K562 (cell line): Measurements from ENCODE around the gene ATXN7. TPM values are rescaled to one million over a fixed set of nuclear protein-coding genes. Genes with fewer than 3 reads are reported as not detected.

Experiments
- ATAC-seq: fragments of 200-7000 bp; cut with Tn5 transposase; 3 replicates; pipeline ENCODE4 v1.9.1; 2020; ENCODE audit warnings: moderate library complexity
- BruUV-seq: library from RNA; stranded (reverse); fragments of 400-500 nt; replicated peaks from 2 replicates; lab custom pipeline; 2021; lab: Mats Ljungman, UMichigan
- CTCF ChIA-PET: fragments of 300-600 bp; formaldehyde crosslinking; extraction: SDS; loops from one replicate; lab custom pipeline; 2021; ENCODE audit warnings: low intra/inter-chr PET ratio; lab: Yijun Ruan, JAX
- POLR2A ChIA-PET: fragments of 300-600, 350-650 bp; sonication (Branson Sonifier 250); formaldehyde crosslinking; extraction: SDS; loops from one replicate; lab custom pipeline; 2021; ENCODE audit warnings: antibody characterized with exemption, inconsistent platforms; lab: Yijun Ruan, JAX
- DNase-seq, 4 experiments: peaks; one replicate each; pipeline versions ENCODE4 v3.0.0 to v3.0.0-alpha.2; 2011 to 2018; ENCODE audit warnings: low spot score in 3 of 4, mixed read lengths in 3 of 4; ENCODE audit errors: extremely low read depth in 1 of 4
- FAIRE-seq: peaks from 2 replicates; lab custom pipeline; 2011; peaks lifted over from hg19 to GRCh38; lab: Jason Lieb, UNC
- H2AFZ ChIP-seq: 2 replicates; pipeline ENCODE4 v1.6.0; 2011; ENCODE audit warnings: low read depth, low read length, control low read depth, inconsistent platforms
- H3K27ac ChIP-seq: fragments of 200-600 bp; 3 replicates; pipeline ENCODE4 v1.8.0; 2011; ENCODE audit warnings: low read depth, mild to moderate bottlenecking, control low read depth, inconsistent platforms, low read length, moderate library complexity, mixed read lengths; ENCODE audit errors: extremely low read depth
- H3K27me3 ChIP-seq, 2 experiments: fragments of 300-600 bp in 1 of 2; 2 replicates in 1 of 2; 3 replicates in 1 of 2; pipeline versions ENCODE4 v1.6.0 to v1.8.0; 2011; ENCODE audit warnings: inconsistent platforms in 2 of 2, low read length in 2 of 2, mild to moderate bottlenecking in 1 of 2, mixed read lengths in 1 of 2, moderate library complexity in 1 of 2; ENCODE audit not compliant: control insufficient read depth in 2 of 2, insufficient read depth in 2 of 2
- H3K36me3 ChIP-seq: fragments of 300-600 bp; 3 replicates; pipeline ENCODE4 v1.8.0; 2011; ENCODE audit warnings: mild to moderate bottlenecking, low read length, inconsistent platforms; ENCODE audit not compliant: control insufficient read depth, insufficient read depth
- H3K4me1 ChIP-seq, 2 experiments: fragments of 200-600 bp in 1 of 2; replicated peaks in 1 of 2; 2 replicates in 1 of 2; 3 replicates in 1 of 2; pipeline versions ENCODE4 v1.5.1 to v1.8.0; 2011; ENCODE audit warnings: inconsistent platforms in 2 of 2, low read length in 2 of 2, mild to moderate bottlenecking in 1 of 2, mixed read lengths in 1 of 2, moderate library complexity in 1 of 2; ENCODE audit not compliant: control insufficient read depth in 2 of 2, insufficient read depth in 2 of 2
- H3K4me2 ChIP-seq: 2 replicates; pipeline ENCODE4 v1.6.1; 2011; ENCODE audit warnings: low read length, control low read depth, inconsistent platforms, mixed read lengths; ENCODE audit not compliant: insufficient read depth
- H3K4me3 ChIP-seq: fragments of 200-600 bp; sonication (generic), shearing (Covaris generic); 2 replicates; pipeline ENCODE4 v1.5.1; 2016; ENCODE audit warnings: control low read depth, inconsistent platforms
- H3K79me2 ChIP-seq: fragments of 200-600 bp; 3 replicates; pipeline ENCODE4 v1.8.0; 2011; ENCODE audit warnings: low read length, inconsistent platforms; ENCODE audit not compliant: control insufficient read depth, insufficient read depth
- H3K9ac ChIP-seq, 2 experiments: 2 replicates each; pipeline versions ENCODE4 v1.6.0 to v1.6.1; 2011; ENCODE audit warnings: low read depth in 2 of 2, low read length in 2 of 2, control low read depth in 1 of 2, inconsistent platforms in 1 of 2, mild to moderate bottlenecking in 1 of 2, mixed read lengths in 1 of 2; ENCODE audit not compliant: insufficient read depth in 1 of 2
- H3K9me1 ChIP-seq: one replicate; pipeline ENCODE4 v1.6.0; 2011; ENCODE audit warnings: inconsistent platforms, mild to moderate bottlenecking, low read length, moderate library complexity; ENCODE audit not compliant: control insufficient read depth, insufficient read depth
- H3K9me3 ChIP-seq: replicated peaks from 2 replicates; pipeline ENCODE4 v1.5.1; 2011; ENCODE audit warnings: low read depth, low read length, inconsistent platforms; ENCODE audit not compliant: control insufficient read depth, insufficient read depth
- H4K20me1 ChIP-seq: replicated peaks from 2 replicates; pipeline ENCODE4 v1.6.1; 2011; ENCODE audit warnings: low read length, inconsistent platforms, mixed read lengths; ENCODE audit not compliant: control insufficient read depth, insufficient read depth
- MCM2 ChIP-seq: fragments of 450-650 bp; IDR thresholded peaks from 2 replicates; pipeline ENCODE4 v1.6.1; 2017; ENCODE audit warnings: low read depth, mild to moderate bottlenecking
- MEIS2 ChIP-seq: fragments of 450-650 bp; IDR thresholded peaks from 2 replicates; pipeline ENCODE4 v1.6.1; 2014; ENCODE audit warnings: mild to moderate bottlenecking; ENCODE audit not compliant: partially characterized antibody
- WGBS: fragments of 100-300 bp; shearing (Covaris generic); methylation state at CpG from one replicate; pipeline ENCODE4 v1.1.6; 2016; ENCODE audit warnings: low coverage, mixed read lengths; ENCODE audit not compliant: insufficient coverage; ENCODE audit errors: missing lambda C conversion rate; 5-methylcytosine and 5-hydroxymethylcytosine counted together
- in situ Hi-C: fragments of 300-500 bp; cut with MboI; formaldehyde crosslinking; loops from 4 replicates; pipeline ENCODE4 v1.15.0; 2018; ENCODE audit warnings: inconsistent platforms, mixed read lengths
- intact Hi-C: fragments of 100-400 bp; cut with micrococcal nuclease; formaldehyde crosslinking; loops from 2 replicates; pipeline ENCODE4 v1.14.2; 2022
- polyA plus RNA-seq, 8 experiments: library from polyadenylated mRNA; depleted of rRNA in 4 of 8; stranded (reverse) in 5 of 8; unstranded in 3 of 8; fragments of >200 nt; fragmentation: Nextera tagmentation in 2 of 8; fragmentation: Illumina TruSeq in 1 of 8; extraction: Ambion mirVana in 2 of 8; extraction: Trizol in 1 of 8; gene quantifications; 2 replicates each; pipeline versions ENCODE4 v1.2.1 to v1.2.3, GENCODE V29; 2011 to 2014; ENCODE audit warnings: inconsistent platforms in 1 of 8, missing spikeins in 1 of 8
- total RNA-seq, 7 experiments: library from RNA; depleted of rRNA in 6 of 7; stranded (reverse); fragments of >200 nt in 6 of 7; fragmentation: Illumina TruSeq in 2 of 7; extraction: Trizol in 2 of 7; gene quantifications; 2 replicates each; pipeline versions ENCODE4 v1.2.1 to v1.2.3, GENCODE V29; 2011 to 2021; ENCODE audit warnings: low replicate concordance in 1 of 7
- TF ChIP-seq, protein P1 (sequence below): fragments of 450-650 bp; IDR thresholded peaks from 2 replicates; pipeline ENCODE4 v1.6.1; 2016
- TF ChIP-seq, protein P2 (sequence below): fragments of 450-650 bp; formaldehyde crosslinking; conservative IDR thresholded peaks from 2 replicates; pipeline ENCODE4 v1.4.0; 2022; ENCODE audit warnings: mild to moderate bottlenecking, missing genetic modification characterization
- TF ChIP-seq, protein P3 (sequence below), 2 experiments: IDR thresholded peaks in 1 of 2; conservative IDR thresholded peaks in 1 of 2; 2 replicates each; pipeline ENCODE4 v1.6.1; 2016; ENCODE audit warnings: low read depth in 2 of 2, mild to moderate bottlenecking in 1 of 2, missing compliant biosample characterization in 1 of 2, missing genetic modification characterization in 1 of 2, moderate library complexity in 1 of 2

ATXN7 gene
- total and polyA plus RNA-seq, 9 of the 15 experiments (the other 6 are each of a cell fraction or from before 2014, with no cell fraction given) = 0.41 to 9.2 (median 6.7) TPM

DNA sequence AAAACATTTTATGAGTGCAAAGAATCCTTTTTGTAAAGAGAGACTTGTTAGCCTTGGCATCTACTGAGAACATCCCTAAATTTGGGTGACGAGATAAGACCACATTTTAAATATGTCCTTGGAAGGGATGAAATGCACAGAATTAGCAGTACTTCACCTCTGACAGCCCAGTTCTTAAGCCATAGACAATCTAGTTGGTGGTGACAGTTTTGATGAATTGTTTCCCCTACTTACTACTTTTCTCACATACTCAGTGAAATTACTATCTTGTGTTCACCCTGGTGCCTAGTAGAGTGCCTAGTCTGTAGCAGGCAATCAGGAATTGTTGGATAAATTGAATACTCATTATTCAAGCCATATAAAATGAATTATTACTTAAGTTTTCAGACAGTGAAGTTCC lies 45.1 kb downstream of the ATXN7 start:
- no peak overlapping the region for H3K4me3 ChIP-seq
- in situ Hi-C loops = no loop called here
- H3K9ac ChIP-seq = no peak overlapping the region
- ChIA-PET POLR2A (no interaction called here), CTCF (no interaction called here)
- peaks cover 4% of the 10 kb centered on the region; the same call in 1 of the 3 replicates for H3K36me3 ChIP-seq
- peak in 1 of 4 experiments; percentile 4 for DNase-seq
- peaks cover 25% of the 10 kb centered on the region for H3K79me2 ChIP-seq
- no peak for ATAC-seq
- H3K9me1 ChIP-seq = no peaks in the 10 kb centered on the region
- peaks cover 9 to 13% of the 10 kb centered on the region in 2 experiments for H3K4me1 ChIP-seq
- FAIRE-seq = no peak
- H3K27ac ChIP-seq = no peak overlapping the region
- H2AFZ ChIP-seq = no peak overlapping the region
- H4K20me1 ChIP-seq = no peaks in the 10 kb centered on the region
- TF ChIP-seq, protein P1, sequence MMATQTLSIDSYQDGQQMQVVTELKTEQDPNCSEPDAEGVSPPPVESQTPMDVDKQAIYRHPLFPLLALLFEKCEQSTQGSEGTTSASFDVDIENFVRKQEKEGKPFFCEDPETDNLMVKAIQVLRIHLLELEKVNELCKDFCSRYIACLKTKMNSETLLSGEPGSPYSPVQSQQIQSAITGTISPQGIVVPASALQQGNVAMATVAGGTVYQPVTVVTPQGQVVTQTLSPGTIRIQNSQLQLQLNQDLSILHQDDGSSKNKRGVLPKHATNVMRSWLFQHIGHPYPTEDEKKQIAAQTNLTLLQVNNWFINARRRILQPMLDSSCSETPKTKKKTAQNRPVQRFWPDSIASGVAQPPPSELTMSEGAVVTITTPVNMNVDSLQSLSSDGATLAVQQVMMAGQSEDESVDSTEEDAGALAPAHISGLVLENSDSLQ = peak; percentile 13; the same call in 1 of the 2 replicates
- no peak for TF ChIP-seq MCM2
- TF ChIP-seq MEIS2 = peak; percentile 68
- TF ChIP-seq, protein P2, sequence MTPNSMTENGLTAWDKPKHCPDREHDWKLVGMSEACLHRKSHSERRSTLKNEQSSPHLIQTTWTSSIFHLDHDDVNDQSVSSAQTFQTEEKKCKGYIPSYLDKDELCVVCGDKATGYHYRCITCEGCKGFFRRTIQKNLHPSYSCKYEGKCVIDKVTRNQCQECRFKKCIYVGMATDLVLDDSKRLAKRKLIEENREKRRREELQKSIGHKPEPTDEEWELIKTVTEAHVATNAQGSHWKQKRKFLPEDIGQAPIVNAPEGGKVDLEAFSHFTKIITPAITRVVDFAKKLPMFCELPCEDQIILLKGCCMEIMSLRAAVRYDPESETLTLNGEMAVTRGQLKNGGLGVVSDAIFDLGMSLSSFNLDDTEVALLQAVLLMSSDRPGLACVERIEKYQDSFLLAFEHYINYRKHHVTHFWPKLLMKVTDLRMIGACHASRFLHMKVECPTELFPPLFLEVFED (CRISPR knock-in tag) = no peak
- TF ChIP-seq, protein P3, sequence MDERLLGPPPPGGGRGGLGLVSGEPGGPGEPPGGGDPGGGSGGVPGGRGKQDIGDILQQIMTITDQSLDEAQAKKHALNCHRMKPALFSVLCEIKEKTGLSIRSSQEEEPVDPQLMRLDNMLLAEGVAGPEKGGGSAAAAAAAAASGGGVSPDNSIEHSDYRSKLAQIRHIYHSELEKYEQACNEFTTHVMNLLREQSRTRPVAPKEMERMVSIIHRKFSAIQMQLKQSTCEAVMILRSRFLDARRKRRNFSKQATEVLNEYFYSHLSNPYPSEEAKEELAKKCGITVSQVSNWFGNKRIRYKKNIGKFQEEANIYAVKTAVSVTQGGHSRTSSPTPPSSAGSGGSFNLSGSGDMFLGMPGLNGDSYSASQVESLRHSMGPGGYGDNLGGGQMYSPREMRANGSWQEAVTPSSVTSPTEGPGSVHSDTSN (CRISPR knock-in tag; IDR thresholded peaks at IDR 0.05; ENCODE audit: low read depth) = no peak
- TF ChIP-seq, protein P3 (tag; conservative IDR thresholded peaks at IDR 0.05; ENCODE audit: low read depth) = peak; percentile 76
- no TSS peak for BruUV-seq
- no peaks in the 10 kb centered on the region for H3K27me3 ChIP-seq
- no peak overlapping the region for H3K4me2 ChIP-seq
- intact Hi-C loops = no loop called here
- no peaks in the 10 kb centered on the region for H3K9me3 ChIP-seq
- whole genome bisulfite sequencing = 56% methylated on average over 1 of the region's 1 CpG
